Loucy (cell line): Measurements from ENCODE around the gene PIGC.

Source experiments
- H2AFZ ChIP-seq: fragments of 200-600 bp; sonication (generic); 2 replicates; pipeline ENCODE4 v1.6.0; 2016; ENCODE audit warnings: antibody characterized with exemption, mild to moderate bottlenecking, low read length, moderate library complexity
- H3F3A ChIP-seq: fragments of 200-600 bp; 2 replicates; pipeline ENCODE4 v1.6.0; 2016; ENCODE audit warnings: antibody characterized with exemption, low read depth, mild to moderate bottlenecking
- H3K27me3 ChIP-seq: fragments of 200-600 bp; sonication (generic); 2 replicates; pipeline ENCODE4 v1.6.1; 2014; ENCODE audit warnings: low read length, mild to moderate bottlenecking; ENCODE audit not compliant: insufficient read depth, poor library complexity, severe bottlenecking
- H3K36me3 ChIP-seq: fragments of 200-600 bp; sonication (generic); 2 replicates; pipeline ENCODE4 v1.6.1; 2016; ENCODE audit warnings: low read length; ENCODE audit not compliant: insufficient read depth
- H3K4me1 ChIP-seq: fragments of 200-600 bp; sonication (generic); 2 replicates; pipeline ENCODE4 v1.5.1; 2014; ENCODE audit warnings: low read length, mild to moderate bottlenecking; ENCODE audit not compliant: insufficient read depth, poor library complexity, severe bottlenecking
- H3K4me2 ChIP-seq: fragments of 200-600 bp; sonication (generic); 2 replicates; pipeline ENCODE4 v1.6.0; 2014; ENCODE audit warnings: antibody characterized with exemption, low read length, low read depth, mild to moderate bottlenecking; ENCODE audit not compliant: poor library complexity, severe bottlenecking
- H3K4me3 ChIP-seq: fragments of 200-600 bp; sonication (generic); 2 replicates; pipeline ENCODE4 v1.5.1; 2014; ENCODE audit warnings: low read length, mild to moderate bottlenecking, mixed read lengths; ENCODE audit not compliant: poor library complexity, severe bottlenecking
- H3K79me2 ChIP-seq: fragments of 200-600 bp; sonication (generic); 2 replicates; pipeline ENCODE4 v1.6.1; 2014; ENCODE audit warnings: low read length; ENCODE audit not compliant: insufficient read depth
- H3K9ac ChIP-seq: fragments of 200-600 bp; sonication (generic); 2 replicates; pipeline ENCODE4 v1.6.0; 2014; ENCODE audit warnings: mild to moderate bottlenecking, low read depth, low read length, moderate library complexity; ENCODE audit not compliant: poor library complexity, severe bottlenecking
- H3K9me2 ChIP-seq: fragments of 200-600 bp; sonication (generic); replicated peaks from 2 replicates; pipeline ENCODE4 v1.6.1; 2016; ENCODE audit warnings: low read depth, low read length, mixed read lengths
- H3K9me3 ChIP-seq: fragments of 200-600 bp; sonication (generic); 2 replicates; pipeline ENCODE4 v1.6.1; 2014; ENCODE audit warnings: mild to moderate bottlenecking, antibody characterized with exemption, low read length, low read depth; ENCODE audit not compliant: insufficient read depth
- H4K20me1 ChIP-seq: fragments of 200-600 bp; sonication (generic); 2 replicates; pipeline ENCODE4 v1.6.0; 2014; ENCODE audit warnings: antibody characterized with exemption, low read length, mild to moderate bottlenecking; ENCODE audit not compliant: insufficient read depth, poor library complexity, severe bottlenecking
- CTCF ChIP-seq: fragments of 200-600 bp; sonication (generic); conservative IDR thresholded peaks from 2 replicates; pipeline ENCODE4 v1.5.1; 2014; ENCODE audit warnings: mild to moderate bottlenecking, antibody characterized with exemption, low read length
- EZH2phosphoT487 ChIP-seq: fragments of 200-600 bp; IDR thresholded peaks from 2 replicates; pipeline ENCODE4 v1.6.1; 2018; ENCODE audit warnings: antibody characterized with exemption, mild to moderate bottlenecking, moderate library complexity, borderline replicate concordance

PIGC gene

DNA sequence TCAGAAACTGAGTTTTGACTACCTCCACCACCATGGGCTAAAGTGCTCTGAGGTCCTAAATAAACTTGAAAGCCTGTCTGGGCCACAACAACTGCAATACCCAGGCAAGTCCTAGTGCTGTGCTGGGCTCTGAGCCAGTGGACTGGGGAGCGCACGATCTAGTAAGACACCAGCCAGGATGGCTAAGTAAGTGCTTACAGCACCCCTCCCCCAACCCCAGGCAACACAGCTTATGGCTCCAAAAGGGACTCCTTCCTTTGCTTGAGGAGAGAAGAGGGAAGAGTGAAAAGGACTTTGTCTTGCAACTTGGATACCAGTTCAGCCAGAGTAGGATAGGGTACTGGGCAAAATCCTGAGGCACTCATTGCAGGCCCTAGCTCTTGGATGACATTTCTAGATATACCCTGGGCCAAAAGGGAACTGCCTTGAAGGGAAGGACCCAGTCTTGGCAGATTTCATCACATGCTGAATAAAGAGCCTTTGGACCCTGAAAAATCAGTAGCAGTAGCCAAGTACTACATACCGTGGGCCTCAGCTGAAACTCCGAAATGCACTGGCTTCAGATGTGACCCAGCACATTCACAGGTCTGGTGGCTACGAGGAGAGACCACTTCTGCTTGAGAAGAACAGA lies 21.8 kb downstream of the PIGC start:
- Histone ChIP-seq H4K20me1 (no peaks in the 10 kb centered on the region), H3K79me2 (no peaks in the 10 kb centered on the region), H3F3A (no peaks in the 10 kb centered on the region), H3K9ac (no peak overlapping the region), H2AFZ (no peak overlapping the region), H3K4me2 (no peak overlapping the region), H3K4me1 (peaks cover 12% of the 10 kb centered on the region), H3K9me3 (no peaks in the 10 kb centered on the region), H3K36me3 (no peaks in the 10 kb centered on the region), H3K9me2 (no peaks in the 10 kb centered on the region), H3K4me3 (no peak overlapping the region), H3K27me3 (no peaks in the 10 kb centered on the region)
- TF ChIP-seq CTCF (no peak), EZH2phosphoT487 (no peak)

GRCh38 chr1:172420385-172420784 lies 23.5 kb downstream of the PIGC start, which contains the start of gene C1orf105:
TSS of gene C1orf105 (plus strand) at chr1:172420685. CDS start at chr1:172420886, 201 bp downstream.
- no peaks in the 10 kb centered on the region for H3K36me3 ChIP-seq
- H3K79me2 ChIP-seq = no peaks in the 10 kb centered on the region
- no peak within 1 kb of the TSS for H3K4me2 ChIP-seq
- TF ChIP-seq EZH2phosphoT487 = no peak
- no peak within 1 kb of the TSS for H3K4me3 ChIP-seq
- no peak within 1 kb of the TSS for H3K9ac ChIP-seq
- H3K9me2 ChIP-seq = no peaks in the 10 kb centered on the region
- H3K9me3 ChIP-seq = no peaks in the 10 kb centered on the region
- no peaks in the 10 kb centered on the region for H4K20me1 ChIP-seq
- no peak within 1 kb of the TSS for H2AFZ ChIP-seq
- H3K4me1 ChIP-seq = no peaks in the 10 kb centered on the region
- no peaks in the 10 kb centered on the region for H3K27me3 ChIP-seq
- H3F3A ChIP-seq = no peaks in the 10 kb centered on the region

GRCh38 chr1:172417557-172417956 lies 26.3 kb downstream of the PIGC start:
- Histone ChIP-seq H3K36me3 (no peaks in the 10 kb centered on the region), H2AFZ (no peak overlapping the region), H3K27me3 (no peaks in the 10 kb centered on the region), H3F3A (no peaks in the 10 kb centered on the region), H3K9ac (no peak overlapping the region), H3K4me1 (no peaks in the 10 kb centered on the region), H3K9me2 (no peaks in the 10 kb centered on the region), H3K79me2 (no peaks in the 10 kb centered on the region), H4K20me1 (no peaks in the 10 kb centered on the region), H3K9me3 (no peaks in the 10 kb centered on the region), H3K4me2 (no peak overlapping the region), H3K4me3 (no peak overlapping the region)
- no peak for TF ChIP-seq EZH2phosphoT487
- no peak for TF ChIP-seq CTCF

DNA sequence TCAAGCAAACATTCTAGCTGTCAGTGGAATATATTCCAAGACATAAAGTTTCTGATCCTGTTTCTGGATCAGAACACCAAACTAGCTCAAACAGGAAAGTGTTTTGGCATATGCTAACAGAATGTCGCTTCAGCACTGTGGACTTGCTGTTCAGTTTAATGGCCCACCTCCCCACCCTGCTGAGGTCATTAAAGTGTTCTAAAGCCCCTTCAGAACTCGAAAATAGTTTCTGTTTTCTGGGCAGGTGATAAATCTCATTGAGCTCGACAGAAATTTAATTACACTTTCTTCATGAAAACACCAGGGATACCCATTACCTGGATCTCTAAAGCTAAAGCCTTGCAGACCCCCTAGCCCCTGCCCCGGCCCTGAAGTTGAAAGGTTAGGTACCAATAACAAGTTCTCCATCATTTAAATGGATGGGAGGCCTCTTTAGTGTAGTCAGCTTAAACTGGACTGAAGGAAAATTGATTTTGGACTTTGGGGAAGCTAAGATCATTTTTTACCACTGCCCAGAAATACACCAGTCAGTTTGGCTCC lies 27.3 kb downstream of the PIGC start:
- Histone ChIP-seq H3K9me2 (no peaks in the 10 kb centered on the region), H3K27me3 (no peaks in the 10 kb centered on the region), H3K9me3 (no peaks in the 10 kb centered on the region), H3K79me2 (no peaks in the 10 kb centered on the region), H4K20me1 (no peaks in the 10 kb centered on the region), H2AFZ (no peak overlapping the region), H3K4me1 (no peaks in the 10 kb centered on the region), H3K4me3 (no peak overlapping the region), H3F3A (no peaks in the 10 kb centered on the region), H3K9ac (no peak overlapping the region), H3K4me2 (no peak overlapping the region), H3K36me3 (no peaks in the 10 kb centered on the region)
- no peak for TF ChIP-seq EZH2phosphoT487
- no peak for TF ChIP-seq CTCF
